RKO (cell line): ENCODE data around the gene PNMA3.
"Not testable (repeated sequence)": the region's sequence is repeated elsewhere in the genome, so short reads cannot be mapped to it uniquely, and the experiment has no call there.

Experiments
- DNase-seq: peaks from one replicate; pipeline ENCODE4 v3.0.0-alpha.2; 2016; ENCODE audit warnings: low spot score

The PNMA3 gene

GRCh38 chrX:153055871-153056749 is at the start of gene PNMA3:
Gene PNMA3 (plus strand): TSS chrX:153056470. CDS start chrX:153057056, 586 bp downstream.
- no peak for DNase-seq

GRCh38 chrX:153017174-153017573 is 39.1 kb upstream of the PNMA3 start:
- DNase-seq: not testable (repeated sequence)

- no peak for DNase-seq
Observed at GRCh38 chrX:153019166-153019565, 37.1 kb upstream of the PNMA3 start.

GRCh38 chrX:153026501-153026900 is 29.8 kb upstream of the PNMA3 start:
- not testable (repeated sequence) for DNase-seq

GRCh38 chrX:153028487-153028886 is 27.8 kb upstream of the PNMA3 start:
- DNase-seq: not testable (repeated sequence)

GRCh38 chrX:153029162-153029561 is 27.1 kb upstream of the PNMA3 start:
- DNase-seq: no peak

GRCh38 chrX:153029875-153030274 is 26.4 kb upstream of the PNMA3 start:
- DNase-seq: no peak

GRCh38 chrX:153030801-153031200 is 25.5 kb upstream of the PNMA3 start:
- DNase-seq: no peak

GRCh38 chrX:153032397-153033118 is 23.7 kb upstream of the PNMA3 start:
- DNase-seq: no peak

- DNase-seq: no peak
Observed at GRCh38 chrX:153049093-153049492, 7.2 kb upstream of the PNMA3 start.

- DNase-seq: no peak
Observed at GRCh38 chrX:153052534-153052933, 3.7 kb upstream of the PNMA3 start.

GRCh38 chrX:153057281-153057680 is 1.0 kb downstream of the PNMA3 start:
- DNase-seq: no peak

- no peak for DNase-seq
Observed at GRCh38 chrX:153059191-153060094, 3.2 kb downstream of the PNMA3 start.

- no peak for DNase-seq
Observed at GRCh38 chrX:153060095-153060445, 3.8 kb downstream of the PNMA3 start.

GRCh38 chrX:153061732-153062131 is 5.5 kb downstream of the PNMA3 start:
- peak; percentile 42 for DNase-seq

- no peak for DNase-seq
Observed at GRCh38 chrX:153063315-153063714, 7.0 kb downstream of the PNMA3 start.

- DNase-seq: no peak
Observed at GRCh38 chrX:153064061-153064460, 7.8 kb downstream of the PNMA3 start.

GRCh38 chrX:153065389-153065788 is 9.1 kb downstream of the PNMA3 start:
- no peak for DNase-seq

- not testable (repeated sequence) for DNase-seq
Observed at GRCh38 chrX:153066402-153066801, 10.1 kb downstream of the PNMA3 start.

- not testable (repeated sequence) for DNase-seq
Observed at GRCh38 chrX:153071909-153072583, 15.8 kb downstream of the PNMA3 start, which contains the start of gene PNMA6A. Gene PNMA6A (plus strand): TSS chrX:153072454. CDS start chrX:153073063, 609 bp downstream.

- DNase-seq: not testable (repeated sequence)
Observed at GRCh38 chrX:153073331-153073730, 17.1 kb downstream of the PNMA3 start.
